ENCODE data around the gene MOV10.

MOV10 gene

GRCh38 chr1:112646225-112646624 is 28.2 kb upstream of the MOV10 start:
- TF ChIP-seq, protein P1, sequence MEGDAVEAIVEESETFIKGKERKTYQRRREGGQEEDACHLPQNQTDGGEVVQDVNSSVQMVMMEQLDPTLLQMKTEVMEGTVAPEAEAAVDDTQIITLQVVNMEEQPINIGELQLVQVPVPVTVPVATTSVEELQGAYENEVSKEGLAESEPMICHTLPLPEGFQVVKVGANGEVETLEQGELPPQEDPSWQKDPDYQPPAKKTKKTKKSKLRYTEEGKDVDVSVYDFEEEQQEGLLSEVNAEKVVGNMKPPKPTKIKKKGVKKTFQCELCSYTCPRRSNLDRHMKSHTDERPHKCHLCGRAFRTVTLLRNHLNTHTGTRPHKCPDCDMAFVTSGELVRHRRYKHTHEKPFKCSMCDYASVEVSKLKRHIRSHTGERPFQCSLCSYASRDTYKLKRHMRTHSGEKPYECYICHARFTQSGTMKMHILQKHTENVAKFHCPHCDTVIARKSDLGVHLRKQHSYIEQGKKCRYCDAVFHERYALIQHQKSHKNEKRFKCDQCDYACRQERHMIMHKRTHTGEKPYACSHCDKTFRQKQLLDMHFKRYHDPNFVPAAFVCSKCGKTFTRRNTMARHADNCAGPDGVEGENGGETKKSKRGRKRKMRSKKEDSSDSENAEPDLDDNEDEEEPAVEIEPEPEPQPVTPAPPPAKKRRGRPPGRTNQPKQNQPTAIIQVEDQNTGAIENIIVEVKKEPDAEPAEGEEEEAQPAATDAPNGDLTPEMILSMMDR (IDR thresholded peaks at IDR 0.05; ENCODE audit: borderline replicate concordance, extremely low read depth, low read length, poor library complexity, severe bottlenecking): no peak
- no peak for TF ChIP-seq EZH2 (IDR thresholded peaks at IDR 0.05; ENCODE audit: borderline replicate concordance, low read depth, low read length, severe bottlenecking)
- H4K20me1 ChIP-seq (ENCODE audit: insufficient read depth, low read length): peaks cover 41% of the 10 kb centered on the region
- H3K4me1 ChIP-seq (ENCODE audit: insufficient read depth, low read length): no peaks in the 10 kb centered on the region
- H3K27ac ChIP-seq (ENCODE audit: low read length): no peak overlapping the region
- H3K9me3 ChIP-seq (ENCODE audit: insufficient read depth, low read length, severe bottlenecking): no peaks in the 10 kb centered on the region
- H3K27me3 ChIP-seq (ENCODE audit: insufficient read depth, low read length, poor library complexity): no peaks in the 10 kb centered on the region
- DNase-seq (no peak), ATAC-seq (ENCODE audit: insufficient read depth, low read depth) (no peak)
- no peak overlapping the region for H3K9ac ChIP-seq (ENCODE audit: low read depth, low read length)
- H3K4me2 ChIP-seq (ENCODE audit: insufficient read depth, low read length): no peak overlapping the region
- no peak overlapping the region for H3K4me3 ChIP-seq (ENCODE audit: low read depth in 1 of 2, low read length in 2 of 2)
- H3K79me2 ChIP-seq (ENCODE audit: insufficient read depth, low read length): peaks cover 96% of the 10 kb centered on the region
- no peak overlapping the region for H2AFZ ChIP-seq (ENCODE audit: low read depth, low read length)
- peaks cover 65% of the 10 kb centered on the region for H3K36me3 ChIP-seq (ENCODE audit: insufficient read depth, low read length)

- H3K9ac ChIP-seq (ENCODE audit: low read depth, low read length): no peak overlapping the region
- H3K4me1 ChIP-seq (ENCODE audit: insufficient read depth, low read length): no peaks in the 10 kb centered on the region
- H4K20me1 ChIP-seq (ENCODE audit: insufficient read depth, low read length): peaks cover 8% of the 10 kb centered on the region
- H3K27me3 ChIP-seq (ENCODE audit: insufficient read depth, low read length, poor library complexity): no peaks in the 10 kb centered on the region
- H3K36me3 ChIP-seq (ENCODE audit: insufficient read depth, low read length): peaks cover 76% of the 10 kb centered on the region
- H3K4me3 ChIP-seq (ENCODE audit: low read depth in 1 of 2, low read length in 2 of 2): no peak overlapping the region
- H3K4me2 ChIP-seq (ENCODE audit: insufficient read depth, low read length): no peak overlapping the region
- no peak overlapping the region for H3K27ac ChIP-seq (ENCODE audit: low read length)
- DNase-seq (no peak), ATAC-seq (ENCODE audit: insufficient read depth, low read depth) (no peak)
- H3K9me3 ChIP-seq (ENCODE audit: insufficient read depth, low read length, severe bottlenecking): no peaks in the 10 kb centered on the region
- H2AFZ ChIP-seq (ENCODE audit: low read depth, low read length): no peak overlapping the region
- no peak for TF ChIP-seq EZH2 (IDR thresholded peaks at IDR 0.05; ENCODE audit: borderline replicate concordance, low read depth, low read length, severe bottlenecking)
- peaks cover 55% of the 10 kb centered on the region for H3K79me2 ChIP-seq (ENCODE audit: insufficient read depth, low read length)
Measured at GRCh38 chr1:112651205-112651604, 23.3 kb upstream of the MOV10 start.

DNA sequence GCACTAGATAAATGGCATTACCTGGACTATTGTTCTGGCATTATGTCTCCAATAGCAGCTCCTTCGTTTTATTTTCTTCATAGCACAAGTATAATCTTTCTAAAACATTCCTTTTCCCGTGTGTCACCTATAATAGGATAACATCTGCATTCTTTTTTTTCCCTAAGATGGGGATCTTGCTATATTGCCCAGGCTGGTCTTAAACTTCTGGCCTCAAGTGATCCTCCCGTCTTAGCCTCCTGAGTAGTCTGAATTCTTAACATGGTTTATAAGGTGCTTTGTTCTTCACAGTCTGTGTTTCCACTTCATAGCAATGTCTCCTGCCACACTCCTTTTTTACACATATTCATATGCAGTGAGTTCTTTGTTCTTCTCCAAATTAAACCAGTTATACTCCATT is 8.6 kb upstream of the MOV10 start:
- peaks cover 93% of the 10 kb centered on the region for H3K36me3 ChIP-seq (ENCODE audit: insufficient read depth, low read length)
- H3K27me3 ChIP-seq (ENCODE audit: insufficient read depth, low read length, poor library complexity): no peaks in the 10 kb centered on the region
- H3K9me3 ChIP-seq (ENCODE audit: insufficient read depth, low read length, severe bottlenecking): no peaks in the 10 kb centered on the region
- H3K79me2 ChIP-seq (ENCODE audit: insufficient read depth, low read length): no peaks in the 10 kb centered on the region
- H2AFZ ChIP-seq (ENCODE audit: low read depth, low read length): no peak overlapping the region
- no peak overlapping the region for H3K4me3 ChIP-seq (ENCODE audit: low read depth in 1 of 2, low read length in 2 of 2)
- ATAC-seq (ENCODE audit: insufficient read depth, low read depth): no peak
- no peak for TF ChIP-seq EZH2 (IDR thresholded peaks at IDR 0.05; ENCODE audit: borderline replicate concordance, low read depth, low read length, severe bottlenecking)
- TF ChIP-seq, protein P1 (IDR thresholded peaks at IDR 0.05; ENCODE audit: borderline replicate concordance, extremely low read depth, low read length, poor library complexity, severe bottlenecking): no peak
- H3K4me1 ChIP-seq (ENCODE audit: insufficient read depth, low read length): no peaks in the 10 kb centered on the region
- no peak overlapping the region for H3K9ac ChIP-seq (ENCODE audit: low read depth, low read length)
- no peak overlapping the region for H3K4me2 ChIP-seq (ENCODE audit: insufficient read depth, low read length)
- H4K20me1 ChIP-seq (ENCODE audit: insufficient read depth, low read length): no peaks in the 10 kb centered on the region
- no peak overlapping the region for H3K27ac ChIP-seq (ENCODE audit: low read length)
- DNase-seq: no peak

DNA sequence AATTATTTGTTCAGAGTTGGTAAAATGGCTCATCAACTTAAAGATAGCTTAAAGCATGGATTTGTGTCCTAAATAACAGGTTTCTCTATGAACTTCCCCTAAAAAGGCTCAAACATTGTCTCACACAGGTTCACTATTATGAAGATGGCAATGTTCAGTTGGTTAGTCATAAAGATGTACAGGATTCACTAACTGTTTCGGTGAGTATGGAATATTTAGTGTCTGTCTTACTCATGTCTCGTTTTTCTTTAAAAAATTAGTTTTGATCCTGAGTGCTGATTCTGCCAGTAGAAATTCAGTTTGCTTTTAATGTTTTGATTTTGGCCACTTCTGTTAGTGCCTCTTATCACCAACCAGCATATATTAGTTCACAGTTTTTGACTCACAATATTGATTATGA is 7.5 kb upstream of the MOV10 start:
- no peak overlapping the region for H3K4me3 ChIP-seq (ENCODE audit: low read depth in 1 of 2, low read length in 2 of 2)
- peaks cover 92% of the 10 kb centered on the region for H3K36me3 ChIP-seq (ENCODE audit: insufficient read depth, low read length)
- H3K27me3 ChIP-seq (ENCODE audit: insufficient read depth, low read length, poor library complexity): no peaks in the 10 kb centered on the region
- H3K4me2 ChIP-seq (ENCODE audit: insufficient read depth, low read length): no peak overlapping the region
- no peaks in the 10 kb centered on the region for H3K9me3 ChIP-seq (ENCODE audit: insufficient read depth, low read length, severe bottlenecking)
- H2AFZ ChIP-seq (ENCODE audit: low read depth, low read length): no peak overlapping the region
- H3K27ac ChIP-seq (ENCODE audit: low read length): no peak overlapping the region
- H3K79me2 ChIP-seq (ENCODE audit: insufficient read depth, low read length): no peaks in the 10 kb centered on the region
- DNase-seq: no peak
- ATAC-seq (ENCODE audit: insufficient read depth, low read depth): no peak
- no peaks in the 10 kb centered on the region for H4K20me1 ChIP-seq (ENCODE audit: insufficient read depth, low read length)
- no peak for TF ChIP-seq EZH2 (IDR thresholded peaks at IDR 0.05; ENCODE audit: borderline replicate concordance, low read depth, low read length, severe bottlenecking)
- TF ChIP-seq, protein P1 (IDR thresholded peaks at IDR 0.05; ENCODE audit: borderline replicate concordance, extremely low read depth, low read length, poor library complexity, severe bottlenecking): no peak
- no peaks in the 10 kb centered on the region for H3K4me1 ChIP-seq (ENCODE audit: insufficient read depth, low read length)
- H3K9ac ChIP-seq (ENCODE audit: low read depth, low read length): no peak overlapping the region

Measured in DND-41 (cell line).